Endothelial cell of umbilical vein (primary cell): ENCODE results near the gene FOXO1.

ENCODE experiments used
- EZH2 ChIP-seq: IDR thresholded peaks from 2 replicates; pipeline ENCODE4 v1.6.1; 2012; ENCODE audit warnings: borderline replicate concordance, low read depth, mild to moderate bottlenecking, moderate library complexity, low read length, inconsistent platforms; ENCODE audit not compliant: severe bottlenecking
- FOS ChIP-seq: IDR thresholded peaks from 2 replicates; pipeline ENCODE4 v1.6.1; 2011; ENCODE audit warnings: mild to moderate bottlenecking, low read length, moderate library complexity, borderline replicate concordance; ENCODE audit not compliant: insufficient read depth
- GATA2 ChIP-seq: IDR thresholded peaks from 2 replicates; pipeline ENCODE4 v1.7.0; 2011; ENCODE audit warnings: low read depth, mild to moderate bottlenecking, moderate library complexity, mixed read lengths, low read length; ENCODE audit not compliant: insufficient read length, insufficient read depth
- JUN ChIP-seq: IDR thresholded peaks from 2 replicates; pipeline ENCODE4 v1.6.1; 2011; ENCODE audit warnings: borderline replicate concordance, low read depth; ENCODE audit not compliant: insufficient read length, insufficient read depth
- MAX ChIP-seq: IDR thresholded peaks from 2 replicates; pipeline ENCODE4 v1.6.1; 2011; ENCODE audit not compliant: insufficient read depth, insufficient read length
- MYC ChIP-seq: IDR thresholded peaks from one replicate; pipeline ENCODE4 v1.6.1; 2011; ENCODE audit warnings: mild to moderate bottlenecking, low read depth, low read length
- POLR2A ChIP-seq: IDR thresholded peaks from 2 replicates; pipeline ENCODE4 v1.6.1; 2012; ENCODE audit warnings: low read depth, mild to moderate bottlenecking, control low read depth, low read length
- POLR2AphosphoS5 ChIP-seq: IDR thresholded peaks from 2 replicates; pipeline ENCODE4 v1.6.1; 2012; ENCODE audit warnings: low read depth, mild to moderate bottlenecking, control low read depth, low read length, moderate library complexity; ENCODE audit not compliant: insufficient read depth
- TF ChIP-seq, protein P1 (sequence below), 2 donors: IDR thresholded peaks; 1 replicate in 1 of 2; 2 replicates in 1 of 2; pipeline ENCODE4 v1.5.1; 2011; ENCODE audit warnings: low read length in 2 of 2, mild to moderate bottlenecking in 2 of 2, moderate library complexity in 2 of 2, control low read depth in 1 of 2, inconsistent platforms in 1 of 2, low read depth in 1 of 2; ENCODE audit not compliant: insufficient read depth in 1 of 2; ENCODE audit errors: extremely low read depth in 1 of 2

DNA sequence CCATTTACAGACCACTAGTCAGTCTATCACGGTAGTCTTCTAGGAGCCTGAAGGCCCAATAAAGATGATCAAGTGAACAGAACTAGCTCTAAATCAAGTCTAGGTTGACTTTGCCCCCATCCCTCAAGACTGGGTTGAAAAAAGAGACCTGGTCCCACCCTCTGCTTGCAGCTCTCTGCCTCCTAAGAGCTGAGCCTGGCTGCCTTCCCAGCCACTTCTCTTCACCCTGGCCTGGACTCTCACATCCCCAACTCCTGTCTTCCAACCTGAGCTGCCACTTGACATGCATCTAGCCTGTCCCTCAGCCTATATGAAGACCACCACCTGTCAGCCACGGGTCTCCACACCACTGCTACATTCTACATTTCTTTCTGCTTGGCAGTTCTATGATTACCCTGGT, 99.6 kb downstream of the FOXO1 start:
- TF ChIP-seq, protein P1, sequence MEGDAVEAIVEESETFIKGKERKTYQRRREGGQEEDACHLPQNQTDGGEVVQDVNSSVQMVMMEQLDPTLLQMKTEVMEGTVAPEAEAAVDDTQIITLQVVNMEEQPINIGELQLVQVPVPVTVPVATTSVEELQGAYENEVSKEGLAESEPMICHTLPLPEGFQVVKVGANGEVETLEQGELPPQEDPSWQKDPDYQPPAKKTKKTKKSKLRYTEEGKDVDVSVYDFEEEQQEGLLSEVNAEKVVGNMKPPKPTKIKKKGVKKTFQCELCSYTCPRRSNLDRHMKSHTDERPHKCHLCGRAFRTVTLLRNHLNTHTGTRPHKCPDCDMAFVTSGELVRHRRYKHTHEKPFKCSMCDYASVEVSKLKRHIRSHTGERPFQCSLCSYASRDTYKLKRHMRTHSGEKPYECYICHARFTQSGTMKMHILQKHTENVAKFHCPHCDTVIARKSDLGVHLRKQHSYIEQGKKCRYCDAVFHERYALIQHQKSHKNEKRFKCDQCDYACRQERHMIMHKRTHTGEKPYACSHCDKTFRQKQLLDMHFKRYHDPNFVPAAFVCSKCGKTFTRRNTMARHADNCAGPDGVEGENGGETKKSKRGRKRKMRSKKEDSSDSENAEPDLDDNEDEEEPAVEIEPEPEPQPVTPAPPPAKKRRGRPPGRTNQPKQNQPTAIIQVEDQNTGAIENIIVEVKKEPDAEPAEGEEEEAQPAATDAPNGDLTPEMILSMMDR (IDR thresholded peaks at IDR 0.05; ENCODE audit: extremely low read depth in 1 of 2, insufficient read depth in 1 of 2, low read depth in 1 of 2, low read length in 2 of 2): no peak
- TF ChIP-seq POLR2A (no peak), JUN (no peak), POLR2AphosphoS5 (no peak), EZH2 (no peak), MAX (no peak), MYC (no peak), GATA2 (no peak), FOS (no peak)
